K562 (cell line): ENCODE data around the gene ABCA8. TPM values are rescaled to one million over a fixed set of nuclear protein-coding genes. Genes with fewer than 3 reads are reported as not detected.

Source experiments
- ATAC-seq: fragments of 200-7000 bp; cut with Tn5 transposase; 3 replicates; pipeline ENCODE4 v1.9.1; 2020; ENCODE audit warnings: moderate library complexity
- BruUV-seq: library from RNA; stranded (reverse); fragments of 400-500 nt; replicated peaks from 2 replicates; lab custom pipeline; 2021; lab: Mats Ljungman, UMichigan
- CTCF ChIA-PET: fragments of 300-600 bp; formaldehyde crosslinking; extraction: SDS; loops from one replicate; lab custom pipeline; 2021; ENCODE audit warnings: low intra/inter-chr PET ratio; lab: Yijun Ruan, JAX
- POLR2A ChIA-PET: fragments of 300-600, 350-650 bp; sonication (Branson Sonifier 250); formaldehyde crosslinking; extraction: SDS; loops from one replicate; lab custom pipeline; 2021; ENCODE audit warnings: antibody characterized with exemption, inconsistent platforms; lab: Yijun Ruan, JAX
- DNase-seq, 4 experiments: peaks; one replicate each; pipeline versions ENCODE4 v3.0.0 to v3.0.0-alpha.2; 2011 to 2018; ENCODE audit warnings: low spot score in 3 of 4, mixed read lengths in 3 of 4; ENCODE audit errors: extremely low read depth in 1 of 4
- FAIRE-seq: peaks from 2 replicates; lab custom pipeline; 2011; peaks lifted over from hg19 to GRCh38; lab: Jason Lieb, UNC
- H2AFZ ChIP-seq: 2 replicates; pipeline ENCODE4 v1.6.0; 2011; ENCODE audit warnings: low read depth, low read length, control low read depth, inconsistent platforms
- H3K27ac ChIP-seq: fragments of 200-600 bp; 3 replicates; pipeline ENCODE4 v1.8.0; 2011; ENCODE audit warnings: low read depth, mild to moderate bottlenecking, control low read depth, inconsistent platforms, low read length, moderate library complexity, mixed read lengths; ENCODE audit errors: extremely low read depth
- H3K27me3 ChIP-seq, 2 experiments: fragments of 300-600 bp in 1 of 2; 2 replicates in 1 of 2; 3 replicates in 1 of 2; pipeline versions ENCODE4 v1.6.0 to v1.8.0; 2011; ENCODE audit warnings: inconsistent platforms in 2 of 2, low read length in 2 of 2, mild to moderate bottlenecking in 1 of 2, mixed read lengths in 1 of 2, moderate library complexity in 1 of 2; ENCODE audit not compliant: control insufficient read depth in 2 of 2, insufficient read depth in 2 of 2
- H3K36me3 ChIP-seq: fragments of 300-600 bp; 3 replicates; pipeline ENCODE4 v1.8.0; 2011; ENCODE audit warnings: mild to moderate bottlenecking, low read length, inconsistent platforms; ENCODE audit not compliant: control insufficient read depth, insufficient read depth
- H3K4me1 ChIP-seq, 2 experiments: fragments of 200-600 bp in 1 of 2; replicated peaks in 1 of 2; 2 replicates in 1 of 2; 3 replicates in 1 of 2; pipeline versions ENCODE4 v1.5.1 to v1.8.0; 2011; ENCODE audit warnings: inconsistent platforms in 2 of 2, low read length in 2 of 2, mild to moderate bottlenecking in 1 of 2, mixed read lengths in 1 of 2, moderate library complexity in 1 of 2; ENCODE audit not compliant: control insufficient read depth in 2 of 2, insufficient read depth in 2 of 2
- H3K4me2 ChIP-seq: 2 replicates; pipeline ENCODE4 v1.6.1; 2011; ENCODE audit warnings: low read length, control low read depth, inconsistent platforms, mixed read lengths; ENCODE audit not compliant: insufficient read depth
- H3K4me3 ChIP-seq: fragments of 200-600 bp; sonication (generic), shearing (Covaris generic); 2 replicates; pipeline ENCODE4 v1.5.1; 2016; ENCODE audit warnings: control low read depth, inconsistent platforms
- H3K79me2 ChIP-seq: fragments of 200-600 bp; 3 replicates; pipeline ENCODE4 v1.8.0; 2011; ENCODE audit warnings: low read length, inconsistent platforms; ENCODE audit not compliant: control insufficient read depth, insufficient read depth
- H3K9ac ChIP-seq, 2 experiments: 2 replicates each; pipeline versions ENCODE4 v1.6.0 to v1.6.1; 2011; ENCODE audit warnings: low read depth in 2 of 2, low read length in 2 of 2, control low read depth in 1 of 2, inconsistent platforms in 1 of 2, mild to moderate bottlenecking in 1 of 2, mixed read lengths in 1 of 2; ENCODE audit not compliant: insufficient read depth in 1 of 2
- H3K9me1 ChIP-seq: one replicate; pipeline ENCODE4 v1.6.0; 2011; ENCODE audit warnings: inconsistent platforms, mild to moderate bottlenecking, low read length, moderate library complexity; ENCODE audit not compliant: control insufficient read depth, insufficient read depth
- H3K9me3 ChIP-seq: replicated peaks from 2 replicates; pipeline ENCODE4 v1.5.1; 2011; ENCODE audit warnings: low read depth, low read length, inconsistent platforms; ENCODE audit not compliant: control insufficient read depth, insufficient read depth
- H4K20me1 ChIP-seq: replicated peaks from 2 replicates; pipeline ENCODE4 v1.6.1; 2011; ENCODE audit warnings: low read length, inconsistent platforms, mixed read lengths; ENCODE audit not compliant: control insufficient read depth, insufficient read depth
- ATF3 ChIP-seq, 2 experiments: fragments of 450-650 bp in 1 of 2; sonication (generic) in 1 of 2; formaldehyde crosslinking in 1 of 2; IDR thresholded peaks in 1 of 2; conservative IDR thresholded peaks in 1 of 2; 2 replicates each; pipeline versions ENCODE4 v1.6.1 to v1.8.1; 2016 to 2023; ENCODE audit warnings: mild to moderate bottlenecking in 2 of 2, moderate library complexity in 2 of 2, inconsistent platforms in 1 of 2, missing genetic modification reagents in 1 of 2
- JUND ChIP-seq, 2 experiments: IDR thresholded peaks; 2 replicates in 1 of 2; 3 replicates in 1 of 2; pipeline ENCODE4 v1.6.1; 2011; ENCODE audit warnings: borderline replicate concordance in 2 of 2, low read depth in 2 of 2, low read length in 2 of 2, improper control_type of control experiment in 1 of 2, missing biosample characterization in 1 of 2, missing genetic modification characterization in 1 of 2, missing genetic modification reagents in 1 of 2
- ZNF780A ChIP-seq: fragments of 250-450 bp; sonication (Bioruptor Pico); IDR thresholded peaks from 2 replicates; pipeline ENCODE4 v1.5.0; 2021; ENCODE audit warnings: mild to moderate bottlenecking
- WGBS: fragments of 100-300 bp; shearing (Covaris generic); methylation state at CpG from one replicate; pipeline ENCODE4 v1.1.6; 2016; ENCODE audit warnings: low coverage, mixed read lengths; ENCODE audit not compliant: insufficient coverage; ENCODE audit errors: missing lambda C conversion rate; 5-methylcytosine and 5-hydroxymethylcytosine counted together
- in situ Hi-C: fragments of 300-500 bp; cut with MboI; formaldehyde crosslinking; loops from 4 replicates; pipeline ENCODE4 v1.15.0; 2018; ENCODE audit warnings: inconsistent platforms, mixed read lengths
- intact Hi-C: fragments of 100-400 bp; cut with micrococcal nuclease; formaldehyde crosslinking; loops from 2 replicates; pipeline ENCODE4 v1.14.2; 2022
- polyA plus RNA-seq, 8 experiments: library from polyadenylated mRNA; depleted of rRNA in 4 of 8; stranded (reverse) in 5 of 8; unstranded in 3 of 8; fragments of >200 nt; fragmentation: Nextera tagmentation in 2 of 8; fragmentation: Illumina TruSeq in 1 of 8; extraction: Ambion mirVana in 2 of 8; extraction: Trizol in 1 of 8; gene quantifications; 2 replicates each; pipeline versions ENCODE4 v1.2.1 to v1.2.3, GENCODE V29; 2011 to 2014; ENCODE audit warnings: inconsistent platforms in 1 of 8, missing spikeins in 1 of 8
- total RNA-seq, 7 experiments: library from RNA; depleted of rRNA in 6 of 7; stranded (reverse); fragments of >200 nt in 6 of 7; fragmentation: Illumina TruSeq in 2 of 7; extraction: Trizol in 2 of 7; gene quantifications; 2 replicates each; pipeline versions ENCODE4 v1.2.1 to v1.2.3, GENCODE V29; 2011 to 2021; ENCODE audit warnings: low replicate concordance in 1 of 7

ABCA8 gene
- total and polyA plus RNA-seq, 9 of the 15 experiments (the other 6 are each of a cell fraction or from before 2014, with no cell fraction given), result 1.8 to 13.2 (median 12.0) TPM

GRCh38 chr17:68878226-68878885 lies 76.8 kb downstream of the ABCA8 start:
- no peak overlapping the region for H3K27ac ChIP-seq
- ChIA-PET CTCF (no interaction called here), POLR2A (no interaction called here)
- H3K9ac ChIP-seq, result no peak overlapping the region
- no peaks in the 10 kb centered on the region for H3K4me1 ChIP-seq
- no peaks in the 10 kb centered on the region for H3K9me3 ChIP-seq
- no peaks in the 10 kb centered on the region for H3K36me3 ChIP-seq
- no peak for DNase-seq
- in situ Hi-C loops (no loop called here), intact Hi-C loops (no loop called here)
- TF ChIP-seq JUND (IDR thresholded peaks at IDR 0.05; ENCODE audit: borderline replicate concordance, low read depth, low read length) (no peak), JUND (tag; IDR thresholded peaks at IDR 0.05; ENCODE audit: borderline replicate concordance, low read depth, low read length) (no peak)
- no TSS peak for BruUV-seq
- H2AFZ ChIP-seq, result no peak overlapping the region
- H3K27me3 ChIP-seq, result no peaks in the 10 kb centered on the region; a peak in 1 of 5 replicates
- H3K4me3 ChIP-seq, result no peak overlapping the region
- H3K4me2 ChIP-seq, result no peak overlapping the region
- no peaks in the 10 kb centered on the region for H3K79me2 ChIP-seq
- no peak for FAIRE-seq
- H3K9me1 ChIP-seq, result no peaks in the 10 kb centered on the region
- ATAC-seq, result no peak
- no peaks in the 10 kb centered on the region for H4K20me1 ChIP-seq
- WGBS, result 11% methylated on average over 5 of the region's 5 CpGs

GRCh38 chr17:68871447-68871846 lies 83.7 kb downstream of the ABCA8 start:
- TF ChIP-seq ZNF780A (CRISPR knock-in tag) (no peak), ATF3 (IDR thresholded peaks at IDR 0.05) (peak; percentile 10; the same call in 1 of the 2 replicates), ATF3 (CRISPR knock-in tag; conservative IDR thresholded peaks at IDR 0.05) (no peak)
- CTCF ChIA-PET, result no interaction called here
- H2AFZ ChIP-seq, result no peak overlapping the region
- no peaks in the 10 kb centered on the region for H3K27me3 ChIP-seq
- intact Hi-C loops, result no loop called here
- no peak for DNase-seq
- BruUV-seq, result no TSS peak
- H3K9ac ChIP-seq, result no peak overlapping the region
- POLR2A ChIA-PET, result no interaction called here
- H3K9me1 ChIP-seq, result no peaks in the 10 kb centered on the region
- H3K4me2 ChIP-seq, result no peak overlapping the region
- no peaks in the 10 kb centered on the region for H3K4me1 ChIP-seq
- no peak overlapping the region for H3K4me3 ChIP-seq
- H3K9me3 ChIP-seq, result no peaks in the 10 kb centered on the region
- FAIRE-seq, result no peak
- H3K36me3 ChIP-seq, result no peaks in the 10 kb centered on the region
- H3K79me2 ChIP-seq, result no peaks in the 10 kb centered on the region
- no peak overlapping the region for H3K27ac ChIP-seq
- 36% methylated on average over 2 of the region's 2 CpGs for WGBS
- H4K20me1 ChIP-seq, result no peaks in the 10 kb centered on the region
- in situ Hi-C loops, result no loop called here
- no peak for ATAC-seq
